Calu3 (cell line): Measurements from ENCODE around the gene SEPTIN5. TPM values are rescaled to one million over a fixed set of nuclear protein-coding genes. Genes with fewer than 3 reads are reported as not detected.
"Not testable (repeated sequence)": the region's sequence is repeated elsewhere in the genome, so short reads cannot be mapped to it uniquely, and the experiment has no call there.

Experiments used
- BruUV-seq: library from RNA; stranded (reverse); fragments of 400-500 nt; replicated peaks from 2 replicates; lab custom pipeline; 2021; lab: Mats Ljungman, UMichigan
- CTCF ChIA-PET: fragments of 300-600 bp; sonication (Branson Sonifier 250); formaldehyde crosslinking; loops from one replicate; lab custom pipeline; 2022; ENCODE audit warnings: antibody characterized with exemption; lab: Charles Lee
- DNase-seq: peaks from one replicate; pipeline ENCODE4 v3.0.0; 2022
- H3K27ac Mint-ChIP-seq: one replicate; pipeline ENCODE4 v1.8.0; 2022; ENCODE audit warnings: mixed read lengths; ENCODE audit not compliant: unreplicated experiment
- H3K27me3 Mint-ChIP-seq: one replicate; pipeline ENCODE4 v1.8.0; 2022; ENCODE audit warnings: mixed read lengths; ENCODE audit not compliant: unreplicated experiment
- H3K36me3 Mint-ChIP-seq: one replicate; pipeline ENCODE4 v1.8.0; 2022; ENCODE audit warnings: mild to moderate bottlenecking, moderate library complexity, mixed read lengths; ENCODE audit not compliant: insufficient read depth, unreplicated experiment
- H3K4me1 Mint-ChIP-seq: one replicate; pipeline ENCODE4 v1.8.0; 2022; ENCODE audit warnings: mild to moderate bottlenecking, low read depth, mixed read lengths; ENCODE audit not compliant: unreplicated experiment
- H3K4me3 Mint-ChIP-seq: one replicate; pipeline ENCODE4 v1.8.0; 2022; ENCODE audit warnings: mild to moderate bottlenecking, low read depth, moderate library complexity, mixed read lengths; ENCODE audit not compliant: unreplicated experiment
- H3K9me3 Mint-ChIP-seq: one replicate; pipeline ENCODE4 v1.8.0; 2022; ENCODE audit warnings: low read depth, mixed read lengths; ENCODE audit not compliant: unreplicated experiment
- intact Hi-C: fragments of 100-400 bp; cut with micrococcal nuclease; formaldehyde crosslinking; loops from one replicate; pipeline ENCODE4 v1.10.0; 2022; ENCODE audit not compliant: unreplicated experiment
- total RNA-seq: library from RNA; stranded (reverse); gene quantifications from 2 replicates; pipeline ENCODE4 v1.2.3, GENCODE V29; 2022
- TF ChIP-seq, protein P1 (sequence below): fragments of 200-600 bp; IDR thresholded peaks from one replicate; pipeline ENCODE4 v1.8.0; 2022; ENCODE audit warnings: antibody characterized with exemption; ENCODE audit not compliant: unreplicated experiment

Gene SEPTIN5
- total RNA-seq, 1 experiment from 2014 or later, result 3.3 TPM

DNA sequence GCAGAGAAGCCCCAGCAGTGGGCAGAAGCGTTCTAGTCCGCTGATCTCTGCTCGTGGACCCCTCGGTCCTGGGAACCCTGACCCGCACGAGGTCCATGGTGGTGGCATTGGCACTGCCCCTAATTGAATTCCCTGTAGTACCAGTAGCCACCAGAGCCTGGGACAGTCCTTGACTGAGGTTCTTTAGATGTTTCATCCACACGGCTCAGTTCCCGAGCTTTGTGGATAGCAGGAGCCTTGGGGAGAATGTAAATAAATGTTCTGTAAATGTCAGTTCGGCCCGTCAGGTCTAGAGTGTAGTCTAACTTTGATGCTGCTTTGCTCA lies 39.4 kb upstream of the SEPTIN5 start:
- intact Hi-C loops, result no loop called here
- no TSS peak for BruUV-seq
- no peaks in the 10 kb centered on the region for H3K9me3 Mint-ChIP-seq
- peaks cover 64% of the 10 kb centered on the region for H3K27me3 Mint-ChIP-seq
- TF ChIP-seq, protein P1, sequence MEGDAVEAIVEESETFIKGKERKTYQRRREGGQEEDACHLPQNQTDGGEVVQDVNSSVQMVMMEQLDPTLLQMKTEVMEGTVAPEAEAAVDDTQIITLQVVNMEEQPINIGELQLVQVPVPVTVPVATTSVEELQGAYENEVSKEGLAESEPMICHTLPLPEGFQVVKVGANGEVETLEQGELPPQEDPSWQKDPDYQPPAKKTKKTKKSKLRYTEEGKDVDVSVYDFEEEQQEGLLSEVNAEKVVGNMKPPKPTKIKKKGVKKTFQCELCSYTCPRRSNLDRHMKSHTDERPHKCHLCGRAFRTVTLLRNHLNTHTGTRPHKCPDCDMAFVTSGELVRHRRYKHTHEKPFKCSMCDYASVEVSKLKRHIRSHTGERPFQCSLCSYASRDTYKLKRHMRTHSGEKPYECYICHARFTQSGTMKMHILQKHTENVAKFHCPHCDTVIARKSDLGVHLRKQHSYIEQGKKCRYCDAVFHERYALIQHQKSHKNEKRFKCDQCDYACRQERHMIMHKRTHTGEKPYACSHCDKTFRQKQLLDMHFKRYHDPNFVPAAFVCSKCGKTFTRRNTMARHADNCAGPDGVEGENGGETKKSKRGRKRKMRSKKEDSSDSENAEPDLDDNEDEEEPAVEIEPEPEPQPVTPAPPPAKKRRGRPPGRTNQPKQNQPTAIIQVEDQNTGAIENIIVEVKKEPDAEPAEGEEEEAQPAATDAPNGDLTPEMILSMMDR, result no peak
- H3K27ac Mint-ChIP-seq, result no peak overlapping the region
- CTCF ChIA-PET, result no interaction called here
- no peaks in the 10 kb centered on the region for H3K36me3 Mint-ChIP-seq
- DNase-seq, result no peak
- H3K4me3 Mint-ChIP-seq, result no peak overlapping the region
- no peaks in the 10 kb centered on the region for H3K4me1 Mint-ChIP-seq

DNA sequence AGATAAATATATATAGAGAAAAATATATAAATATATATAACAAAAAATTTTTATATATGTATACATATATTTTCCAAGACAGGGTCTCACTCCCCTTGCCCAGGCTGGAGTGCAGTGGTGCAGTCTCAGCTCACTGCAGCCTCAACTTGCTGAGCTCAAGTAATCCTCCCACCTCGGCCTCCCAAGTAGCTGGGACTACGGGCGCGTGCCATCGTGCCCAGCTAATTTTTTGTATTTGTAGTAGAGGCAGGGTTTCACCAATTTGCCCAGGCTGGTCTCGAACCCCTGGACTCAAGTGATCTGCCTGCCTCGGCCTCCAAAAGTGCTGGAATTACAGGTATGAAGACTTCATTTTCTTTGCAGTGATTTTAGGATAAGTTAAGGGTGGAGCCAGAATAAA lies 38.9 kb upstream of the SEPTIN5 start:
- CTCF ChIA-PET, result interaction anchor here (0.6 kb wide), 1 partner anchor 99 kb away, joined by 5 read pairs; no protein-coding TSS in a partner anchor
- intact Hi-C loops, result no loop called here
- Mint-ChIP-seq H3K36me3 (no peaks in the 10 kb centered on the region), H3K27me3 (peaks cover 61% of the 10 kb centered on the region), H3K4me3 (no peak overlapping the region), H3K27ac (no peak overlapping the region), H3K4me1 (no peaks in the 10 kb centered on the region), H3K9me3 (no peaks in the 10 kb centered on the region)
- TF ChIP-seq, protein P1, result no peak
- DNase-seq, result no peak
- BruUV-seq, result no TSS peak

- H3K27ac Mint-ChIP-seq, H3K9me3 Mint-ChIP-seq, intact Hi-C loops, H3K36me3 Mint-ChIP-seq, H3K4me1 Mint-ChIP-seq, BruUV-seq, DNase-seq, H3K4me3 Mint-ChIP-seq: not testable (repeated sequence)
- peaks cover 51% of the 10 kb centered on the region for H3K27me3 Mint-ChIP-seq
- CTCF ChIA-PET, result interaction anchor here (0.6 kb wide), 1 partner anchor 22 kb away, joined by 4 read pairs; no protein-coding TSS in a partner anchor
Measured at GRCh38 chr22:19676437-19676836, 37.9 kb upstream of the SEPTIN5 start.

GRCh38 chr22:19678949-19679521 lies 35.3 kb upstream of the SEPTIN5 start:
- H3K36me3 Mint-ChIP-seq, result no peaks in the 10 kb centered on the region
- H3K4me3 Mint-ChIP-seq, result no peak overlapping the region
- intact Hi-C loops, result no loop called here
- CTCF ChIA-PET, result interaction anchor here (1.6 kb wide), 2 partner anchors 13 to 231 kb away, joined by 7 to 10 read pairs; no protein-coding TSS in a partner anchor
- no peaks in the 10 kb centered on the region for H3K9me3 Mint-ChIP-seq
- no peak overlapping the region for H3K27ac Mint-ChIP-seq
- TF ChIP-seq, protein P1, result no peak
- peaks cover 45% of the 10 kb centered on the region for H3K27me3 Mint-ChIP-seq
- no peak for DNase-seq
- peaks cover 8% of the 10 kb centered on the region for H3K4me1 Mint-ChIP-seq
- BruUV-seq, result no TSS peak

GRCh38 chr22:19679522-19680101 lies 34.7 kb upstream of the SEPTIN5 start:
- H3K4me3 Mint-ChIP-seq, result no peak overlapping the region
- intact Hi-C loops, result no loop called here
- H3K27ac Mint-ChIP-seq, result no peak overlapping the region
- no peaks in the 10 kb centered on the region for H3K36me3 Mint-ChIP-seq
- TF ChIP-seq, protein P1, result peak; percentile 89
- BruUV-seq, result no TSS peak
- H3K9me3 Mint-ChIP-seq, result no peaks in the 10 kb centered on the region
- peaks cover 8% of the 10 kb centered on the region for H3K4me1 Mint-ChIP-seq
- CTCF ChIA-PET, result interaction anchor here (1.6 kb wide), 2 partner anchors 12 to 230 kb away, joined by 7 to 10 read pairs; no protein-coding TSS in a partner anchor
- peaks cover 45% of the 10 kb centered on the region for H3K27me3 Mint-ChIP-seq
- peak; percentile 53 for DNase-seq
